ENCODE data around the gene SMC6. TPM values are rescaled to one million over a fixed set of nuclear protein-coding genes. Genes with fewer than 3 reads are reported as not detected.
A peak's percentile ranks its signal among the peaks of the same experiment; 100 is the strongest.

Gene SMC6
- total RNA-seq, 1 experiment from 2014 or later = 40.3 TPM

- no peak overlapping the region for H4K5ac ChIP-seq (ENCODE audit: insufficient read length, low read depth, low read length)
- no peak overlapping the region for H4K8ac ChIP-seq (replicated peaks; ENCODE audit: insufficient read length, low read depth, low read length)
- no peak overlapping the region for H3K23ac ChIP-seq (ENCODE audit: insufficient read length, low read depth, low read length)
- no peak overlapping the region for H2AK5ac ChIP-seq (ENCODE audit: insufficient read length, low read length)
- H4K20me1 ChIP-seq (ENCODE audit: control insufficient read depth, insufficient read depth, insufficient read length) = peaks cover 2% of the 10 kb centered on the region
- Mint-ChIP-seq H3K9me3 (no peaks in the 10 kb centered on the region), H3K27ac (peak overlapping the region in 1 of 3 experiments; percentile 33; a peak in 1 of 7 replicates), H3K4me1 (peaks cover 7 to 15% of the 10 kb centered on the region in 2 experiments), H3K4me3 (no peak overlapping the region), H3K27me3 (ENCODE audit: low read depth) (no peaks in the 10 kb centered on the region; the same call in 1 of the 2 replicates), H3K36me3 (ENCODE audit: insufficient read depth in 1 of 3, low read depth in 3 of 3) (peaks cover 0 to 2% (median 0%) of the 10 kb centered on the region in 3 experiments; a peak in 2 of 7 replicates)
- H2BK15ac ChIP-seq (ENCODE audit: low read depth, low read length) = no peak overlapping the region
- no peak overlapping the region for H4K91ac ChIP-seq (ENCODE audit: insufficient read length, low read depth, low read length)
- no peak overlapping the region for H3K56ac ChIP-seq (ENCODE audit: insufficient read length, low read depth, low read length)
- no peaks in the 10 kb centered on the region; the same call in 1 of the 2 replicates for H3K4me1 ChIP-seq (ENCODE audit: insufficient read depth, low read length)
- no peak for DNase-seq
- no peaks in the 10 kb centered on the region for H3K27me3 ChIP-seq (ENCODE audit: insufficient read depth, low read length)
- no CpG with 5 or more reads among the region's 4 CpGs for WGBS (ENCODE audit: extremely low coverage, insufficient read length, low lambda C conversion rate)
- no peak overlapping the region for H2BK20ac ChIP-seq (ENCODE audit: low read depth, low read length, poor library complexity, severe bottlenecking)
- H3K9ac ChIP-seq (ENCODE audit: extremely low read depth, insufficient read length, low read length) = no peak overlapping the region
- no peak overlapping the region for H2AFZ ChIP-seq (ENCODE audit: low read length)
- H3K18ac ChIP-seq (ENCODE audit: insufficient read length, low read depth, low read length) = no peak overlapping the region
- H3K23me2 ChIP-seq (ENCODE audit: insufficient read length, low read depth, low read length, poor library complexity, severe bottlenecking) = no peaks in the 10 kb centered on the region
- no peak for TF ChIP-seq CTCF (conservative IDR thresholded peaks at IDR 0.05)
- H3K9me3 ChIP-seq (ENCODE audit: control insufficient read depth, low read depth, low read length) = no peaks in the 10 kb centered on the region
- no peak overlapping the region for H2BK5ac ChIP-seq (ENCODE audit: insufficient read length, low read length)
- no peaks in the 10 kb centered on the region for H3K79me1 ChIP-seq (ENCODE audit: insufficient read depth, low read depth, low read length, poor library complexity, severe bottlenecking)
- H2BK120ac ChIP-seq (ENCODE audit: low read depth, low read length, poor library complexity, severe bottlenecking) = no peak overlapping the region
- H3K4ac ChIP-seq (ENCODE audit: low read depth, low read length) = no peak overlapping the region
- H3K14ac ChIP-seq (ENCODE audit: insufficient read depth, low read length) = no peak overlapping the region
- no peak overlapping the region for H3K27ac ChIP-seq (ENCODE audit: insufficient read length, low read depth, low read length)
- H3T11ph ChIP-seq (ENCODE audit: low read length) = no peak overlapping the region
- H3K4me2 ChIP-seq (ENCODE audit: insufficient read depth, insufficient read length, low read length) = no peak overlapping the region
- H3K79me2 ChIP-seq (ENCODE audit: insufficient read depth, low read length) = no peaks in the 10 kb centered on the region
- no peak overlapping the region for H2BK12ac ChIP-seq (ENCODE audit: insufficient read length, low read depth, low read length)
These were observed 139.3 kb downstream of the SMC6 start for GRCh38 chr2:17614174-17614930.

Other genes starting within 250 kb of the SMC6 start
- 0.07 TPM in 1 of 2 replicates, not detected in the other for gene RAD51AP2, start 235.4 kb downstream of the SMC6 start, total RNA-seq (2021)
- gene VSNL1, start 213.1 kb downstream of the SMC6 start, total RNA-seq (2021) = 9.2 and 9.9 TPM in 2 replicates
- gene GEN1, start 328 bp upstream of the SMC6 start, total RNA-seq (2021) = 28.1 and 28.4 TPM in 2 replicates
- gene MSGN1, start 62.6 kb upstream of the SMC6 start, total RNA-seq (2021) = not detected in 2 replicates
- 7.2 and 8.0 TPM in 2 replicates for gene KCNS3, start 124.9 kb upstream of the SMC6 start, total RNA-seq (2021)